Glomerular visceral epithelial cell (primary cell): ENCODE data around the gene MFSD1.

Source experiments
- DNase-seq: peaks from one replicate; pipeline ENCODE4 v3.0.0-alpha.2; 2016; ENCODE audit errors: extremely low spot score

MFSD1 gene

GRCh38 chr3:158819282-158819681 lies 17.4 kb downstream of the MFSD1 start:
- no peak for DNase-seq

GRCh38 chr3:158820521-158820920 lies 18.7 kb downstream of the MFSD1 start:
- DNase-seq: no peak

- DNase-seq: no peak
Observed at GRCh38 chr3:158821847-158822246, 20.0 kb downstream of the MFSD1 start.

- no peak for DNase-seq
Observed at GRCh38 chr3:158823426-158823825, 21.6 kb downstream of the MFSD1 start.

GRCh38 chr3:158827773-158828172 lies 25.9 kb downstream of the MFSD1 start:
- no peak for DNase-seq

- no peak for DNase-seq
Observed at GRCh38 chr3:158830391-158830790, 28.5 kb downstream of the MFSD1 start.

- no peak for DNase-seq
Observed at GRCh38 chr3:158831861-158832260, 30.0 kb downstream of the MFSD1 start.

- DNase-seq: no peak
Observed at GRCh38 chr3:158835631-158836030, 33.8 kb downstream of the MFSD1 start.

GRCh38 chr3:158836312-158836711 lies 34.5 kb downstream of the MFSD1 start:
- no peak for DNase-seq

- no peak for DNase-seq
Observed at GRCh38 chr3:158837240-158837639, 35.4 kb downstream of the MFSD1 start.

GRCh38 chr3:158839966-158840365 lies 38.1 kb downstream of the MFSD1 start:
- no peak for DNase-seq

GRCh38 chr3:158841387-158841786 lies 39.5 kb downstream of the MFSD1 start:
- no peak for DNase-seq

GRCh38 chr3:158842976-158843375 lies 41.1 kb downstream of the MFSD1 start:
- no peak for DNase-seq

GRCh38 chr3:158845765-158846350 lies 44.0 kb downstream of the MFSD1 start:
- peak; percentile 42 for DNase-seq

GRCh38 chr3:158846803-158847451 lies 45.1 kb downstream of the MFSD1 start:
- no peak for DNase-seq

GRCh38 chr3:158847452-158847821 lies 45.6 kb downstream of the MFSD1 start:
- DNase-seq: no peak

GRCh38 chr3:158847885-158848284 lies 46.0 kb downstream of the MFSD1 start:
- DNase-seq: no peak

- no peak for DNase-seq
Observed at GRCh38 chr3:158849757-158850156, 47.9 kb downstream of the MFSD1 start.

- DNase-seq: no peak
Observed at GRCh38 chr3:158859362-158859761, 57.5 kb downstream of the MFSD1 start.

- no peak for DNase-seq
Observed at GRCh38 chr3:158863247-158863646, 61.4 kb downstream of the MFSD1 start.

- no peak for DNase-seq
Observed at GRCh38 chr3:158864492-158864891, 62.6 kb downstream of the MFSD1 start.

- no peak for DNase-seq
Observed at GRCh38 chr3:158875700-158876099, 73.8 kb downstream of the MFSD1 start.
